SK-MEL-5 (cell line): ENCODE measurements around the gene SCEL. TPM values are rescaled to one million over a fixed set of nuclear protein-coding genes. Genes with fewer than 3 reads are reported as not detected.
A peak's percentile ranks its signal among the peaks of the same experiment; 100 is the strongest.
"Not testable (repeated sequence)": the region's sequence is repeated elsewhere in the genome, so short reads cannot be mapped to it uniquely, and the experiment has no call there.

Source experiments
- DNase-seq: peaks from one replicate; pipeline ENCODE4 v3.0.0-alpha.2; 2016; ENCODE audit warnings: low read depth, low spot score
- in situ Hi-C: cut with HindIII; loops from 2 replicates; pipeline ENCODE4 v1.10.0; 2016; ENCODE audit warnings: low sequenced_read_pairs, high pct_unique_total_duplicates, low pct_unique_long_range_greater_than_20kb
- total RNA-seq: library from RNA; depleted of rRNA; stranded (reverse); fragments of >200 nt; shearing (Covaris generic); gene quantifications from 2 replicates; pipeline ENCODE4 v1.2.3, GENCODE V29; 2014

Gene SCEL
- total RNA-seq, 1 experiment from 2014 or later, result not detected

GRCh38 chr13:77596777-77597176, 61.3 kb downstream of the SCEL start:
- in situ Hi-C loops, result loop anchor here (25.0 kb wide), 1 partner anchor 141 kb away; no protein-coding TSS in a partner anchor
- DNase-seq, result no peak

GRCh38 chr13:77599351-77599750, 63.8 kb downstream of the SCEL start:
- peak; percentile 30 for DNase-seq
- in situ Hi-C loops, result loop anchor here (25.0 kb wide), 1 partner anchor 138 kb away; no protein-coding TSS in a partner anchor

DNA sequence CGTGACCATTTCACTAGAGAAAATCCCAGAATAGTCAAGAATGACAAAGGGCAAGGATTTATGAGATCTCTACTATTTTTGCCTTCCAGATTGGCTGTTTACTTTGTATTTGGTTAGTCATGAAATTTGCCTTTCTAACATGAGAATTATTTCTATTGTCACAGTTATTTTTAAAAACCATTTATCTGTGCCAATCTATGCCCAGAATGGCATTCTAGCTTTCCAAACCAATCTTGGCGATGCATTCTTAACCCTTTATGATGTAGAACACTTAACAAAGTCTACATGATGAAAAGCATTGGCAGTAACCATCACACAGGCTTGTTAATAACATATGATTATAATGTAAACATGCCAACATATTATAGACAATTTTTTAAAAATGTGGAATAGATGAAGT, 65.2 kb downstream of the SCEL start:
- in situ Hi-C loops, result no loop called here
- DNase-seq, result no peak

GRCh38 chr13:77611068-77611467, 75.6 kb downstream of the SCEL start:
- in situ Hi-C loops, result no loop called here
- DNase-seq, result no peak

GRCh38 chr13:77616027-77616426, 80.5 kb downstream of the SCEL start:
- in situ Hi-C loops, result no loop called here
- DNase-seq, result no peak

DNA sequence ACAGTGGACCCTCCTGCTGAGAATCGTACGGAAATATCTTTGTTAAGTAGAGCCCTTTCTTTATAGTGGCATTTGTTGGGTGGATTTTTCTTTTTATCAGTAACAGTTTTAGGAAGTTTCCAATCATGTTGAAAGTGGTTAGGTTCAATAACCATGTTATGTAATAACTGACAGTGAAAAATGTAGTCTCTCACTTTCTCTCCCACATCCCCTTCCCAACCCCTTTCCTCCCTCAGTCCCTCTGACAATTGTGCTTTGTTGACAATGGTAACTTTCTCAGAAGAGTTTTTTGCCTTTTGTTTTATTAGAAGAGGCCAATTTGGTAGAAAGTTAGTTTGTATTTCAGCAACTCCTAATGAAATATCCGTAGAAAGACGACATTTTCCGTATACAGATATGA, 84.1 kb downstream of the SCEL start:
- no peak for DNase-seq
- in situ Hi-C loops, result no loop called here

DNA sequence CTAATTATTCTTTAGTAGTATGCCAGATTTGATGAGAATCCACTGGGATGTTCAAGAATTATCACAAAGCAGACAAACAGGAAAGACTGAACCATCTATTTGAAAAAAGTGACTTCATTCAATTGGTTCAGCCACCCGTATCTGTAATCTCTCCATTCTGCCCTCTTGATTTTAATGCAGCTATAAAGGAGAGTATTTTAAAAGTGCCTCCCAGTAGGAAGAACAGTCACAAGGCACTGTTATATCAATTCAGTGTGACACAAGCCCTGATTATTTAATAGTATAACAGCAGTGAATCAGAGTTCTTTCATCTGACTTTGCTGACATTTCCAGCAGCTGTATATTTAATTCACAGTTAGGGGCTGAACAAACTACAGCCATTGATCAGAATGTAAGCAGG, 84.6 kb downstream of the SCEL start:
- in situ Hi-C loops, result no loop called here
- DNase-seq, result peak; percentile 2

- in situ Hi-C loops, result no loop called here
Observed at GRCh38 chr13:77623806-77624205, 88.3 kb downstream of the SCEL start.

DNA sequence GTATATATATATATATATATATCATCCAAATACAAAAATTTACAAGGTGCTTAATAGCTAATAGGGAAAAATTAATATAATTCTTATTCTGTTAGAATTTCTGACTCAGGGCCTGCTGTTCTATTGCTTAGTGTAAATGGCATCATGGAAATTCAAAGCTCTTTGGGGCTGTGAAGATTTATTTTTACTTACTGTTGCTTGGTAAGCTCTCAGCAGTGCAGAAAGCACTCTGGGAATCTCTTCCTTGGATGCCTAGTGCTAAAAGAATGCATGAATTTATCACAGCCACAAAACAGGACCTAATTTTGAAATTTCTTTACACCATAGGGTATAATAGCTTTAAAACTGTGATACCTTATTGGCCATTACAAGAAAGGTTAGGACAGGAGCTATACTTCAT, 92.7 kb downstream of the SCEL start:
- in situ Hi-C loops, result no loop called here

More at GRCh38 chr13:77623806-77624205, 88.3 kb downstream of the SCEL start:
- DNase-seq, result no peak

DNA sequence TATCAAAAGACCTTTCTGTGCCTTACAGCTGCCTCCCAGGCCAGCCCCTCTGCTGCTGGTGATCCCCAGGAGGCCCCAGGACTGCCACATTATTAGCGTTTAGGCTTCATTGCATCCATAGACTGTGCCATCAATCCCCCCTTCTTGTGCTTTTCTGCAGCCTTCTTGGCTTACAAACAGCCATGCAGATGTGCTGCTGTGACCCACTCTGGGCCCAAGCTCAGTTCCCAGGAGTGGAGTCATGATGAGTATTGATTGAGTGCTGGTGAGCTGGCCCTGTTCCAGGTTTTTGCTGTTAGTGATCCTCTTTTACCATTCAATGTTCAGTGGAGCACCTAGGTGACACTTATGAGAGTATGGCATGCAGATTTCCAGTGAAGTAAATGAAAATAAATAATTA, 102.1 kb downstream of the SCEL start:
- in situ Hi-C loops, result no loop called here
- no peak for DNase-seq

More for the DNA sequence above, 92.7 kb downstream of the SCEL start:
- DNase-seq, result no peak

DNA sequence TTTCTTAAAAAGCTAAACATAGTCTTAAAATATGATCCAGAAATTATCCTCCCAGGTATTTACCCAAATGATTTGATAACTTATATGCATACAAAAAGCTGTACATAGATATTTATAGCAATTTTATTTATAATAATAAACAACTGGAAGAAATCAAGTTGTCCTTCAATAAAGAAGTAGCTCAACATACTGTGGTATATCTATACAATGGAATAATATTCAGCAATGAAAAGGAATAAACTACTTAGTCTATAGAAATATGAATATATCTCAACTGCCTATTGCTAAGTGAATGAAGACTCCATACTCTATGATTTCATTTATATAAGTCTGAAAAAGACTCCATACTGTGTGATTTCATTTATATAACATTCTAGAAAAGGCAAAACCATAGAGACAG, 114.9 kb downstream of the SCEL start:
- in situ Hi-C loops, result no loop called here
- DNase-seq, result no peak

- no peak for DNase-seq
- in situ Hi-C loops, result no loop called here
Observed at GRCh38 chr13:77653301-77653700, 117.8 kb downstream of the SCEL start.

- DNase-seq, in situ Hi-C loops: not testable (repeated sequence)
Observed at GRCh38 chr13:77660016-77660415, 124.5 kb downstream of the SCEL start.

DNA sequence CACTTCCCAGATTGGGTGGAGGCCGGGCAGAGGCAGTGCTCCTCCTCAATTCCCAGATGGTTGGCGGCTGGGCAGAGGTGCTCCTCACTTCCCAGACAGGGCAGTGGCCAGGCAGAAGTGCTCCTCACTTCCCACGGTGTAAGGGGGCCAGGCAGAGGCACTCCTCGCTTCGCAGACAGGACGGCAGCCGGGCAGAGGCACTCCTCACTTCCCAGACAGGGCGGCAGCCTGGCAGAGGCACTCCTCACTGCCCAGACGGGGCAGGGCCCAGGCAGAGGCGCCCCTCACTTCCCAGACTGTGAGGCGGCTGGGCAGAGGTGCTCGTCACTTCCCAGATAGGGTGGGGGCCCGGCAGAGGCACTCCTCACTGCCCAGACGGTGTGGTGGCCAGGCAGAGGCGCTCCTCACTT, 125.3 kb downstream of the SCEL start:
- in situ Hi-C loops, result no loop called here
- DNase-seq, result no peak

DNA sequence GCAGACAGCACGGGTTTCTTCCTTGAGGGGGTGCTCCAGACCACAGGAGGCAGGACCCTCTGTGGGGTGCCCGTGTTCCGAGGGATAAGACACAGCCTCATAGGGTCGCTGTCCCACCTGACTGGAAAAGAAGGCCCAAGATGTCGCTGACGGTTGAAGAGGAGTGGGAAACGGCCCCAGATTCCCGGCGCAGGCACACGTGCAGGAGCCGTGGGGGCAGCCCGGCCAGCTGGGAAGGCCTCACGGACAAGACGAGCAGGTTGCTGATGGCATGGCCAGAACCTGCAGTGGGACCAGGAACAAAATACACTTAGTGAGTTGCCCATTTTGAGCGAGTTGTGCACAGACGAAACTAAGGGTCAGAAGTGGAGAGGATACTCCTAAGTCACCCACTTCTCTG, 126.8 kb downstream of the SCEL start:
- DNase-seq, in situ Hi-C loops: not testable (repeated sequence)

GRCh38 chr13:77662831-77663230, 127.3 kb downstream of the SCEL start:
- in situ Hi-C loops, DNase-seq: not testable (repeated sequence)

GRCh38 chr13:77674852-77675251, 139.3 kb downstream of the SCEL start:
- in situ Hi-C loops, result no loop called here
- no peak for DNase-seq

DNA sequence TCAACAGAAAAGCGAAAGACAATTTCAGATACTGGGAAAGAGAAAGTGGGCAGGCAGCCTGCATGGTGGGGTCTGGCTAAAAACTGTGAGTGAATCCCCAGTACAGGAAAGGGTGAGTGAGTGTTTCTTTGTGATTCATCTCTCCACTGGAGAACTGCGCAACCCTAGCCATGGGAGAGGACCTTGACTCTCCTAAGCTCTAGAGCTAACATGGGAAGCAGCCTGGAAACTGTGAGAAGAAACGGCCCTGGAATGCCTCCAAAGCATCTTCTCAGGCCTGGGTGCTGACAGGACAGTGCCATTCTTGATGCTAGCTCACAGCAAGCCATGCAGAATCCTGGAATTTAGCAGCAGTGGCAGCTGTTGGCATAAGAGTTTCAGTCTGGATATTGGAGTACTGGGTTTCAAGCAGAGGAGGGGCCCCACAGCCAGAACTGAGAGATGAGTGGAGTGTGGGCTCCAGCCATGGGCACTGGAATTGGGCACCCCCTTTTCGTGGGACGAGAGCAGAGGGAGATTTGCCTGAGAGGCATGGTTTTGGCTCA, 143.3 kb downstream of the SCEL start:
- in situ Hi-C loops, result no loop called here
- no peak for DNase-seq

DNA sequence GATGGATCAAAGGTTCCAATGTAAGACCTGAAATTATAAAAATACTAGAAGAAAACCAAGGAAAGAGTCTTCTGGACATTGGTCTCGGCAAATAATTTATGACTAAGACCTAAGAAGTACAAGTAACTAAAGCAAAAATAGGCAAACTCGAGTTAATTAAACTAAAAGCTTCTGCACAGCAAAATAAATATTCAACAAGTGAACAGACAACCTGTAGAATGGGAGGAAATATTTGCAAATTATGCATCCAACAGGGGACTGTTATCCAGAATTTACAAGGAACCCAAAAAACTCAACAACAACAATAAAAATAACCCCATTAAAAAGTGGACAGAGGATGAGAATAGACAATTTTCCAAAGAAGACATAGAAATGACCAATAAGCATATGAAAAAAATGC, 152.3 kb downstream of the SCEL start:
- DNase-seq, result no peak
- in situ Hi-C loops, result no loop called here

DNA sequence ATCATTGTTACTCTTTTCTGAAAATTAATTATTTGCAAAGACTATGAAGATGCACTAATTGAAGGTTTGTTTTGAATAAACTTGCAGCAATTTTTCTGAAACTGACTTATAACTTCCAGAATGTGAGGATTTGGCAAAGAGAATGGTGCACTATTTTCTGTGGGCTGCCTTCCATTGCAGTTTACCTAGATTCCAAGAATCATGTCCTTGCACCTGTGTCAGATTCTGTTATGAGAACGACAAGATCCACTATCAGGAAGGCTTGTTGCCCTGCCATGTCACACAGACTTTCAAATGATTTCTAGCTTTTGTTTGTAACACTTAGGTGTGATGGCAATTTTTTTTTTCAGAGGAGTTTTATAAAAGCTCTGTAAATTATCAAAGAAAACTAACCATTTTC, 156.4 kb downstream of the SCEL start:
- in situ Hi-C loops, result no loop called here
- no peak for DNase-seq
